GM13977 (cell line): ENCODE measurements around the gene SH3YL1.

Experiments
- DNase-seq: peaks from one replicate; pipeline ENCODE4 v3.0.0; 2012; ENCODE audit warnings: low spot score
- CTCF ChIP-seq: IDR thresholded peaks from 2 replicates; pipeline ENCODE4 v1.5.1; 2012; ENCODE audit warnings: mild to moderate bottlenecking, control low read depth; ENCODE audit not compliant: insufficient read depth; ENCODE audit errors: extremely low read depth, missing control alignments
- in situ Hi-C: fragments of 300-500 bp; cut with MboI; formaldehyde crosslinking; loops from one replicate; pipeline ENCODE4 v1.12.0; 2022; ENCODE audit warnings: low sequenced_read_pairs, low pct_unique_long_range_greater_than_20kb, mixed read lengths, inconsistent platforms; ENCODE audit not compliant: unreplicated experiment

The SH3YL1 gene

GRCh38 chr2:275466-275865 is 11.6 kb upstream of the SH3YL1 start:
- TF ChIP-seq CTCF, result no peak
- in situ Hi-C loops, result no loop called here
- DNase-seq, result peak; percentile 38

- peak; percentile 17 for TF ChIP-seq CTCF
- in situ Hi-C loops, result no loop called here
- no peak for DNase-seq
These were observed 10.7 kb upstream of the SH3YL1 start for GRCh38 chr2:274503-274902.

GRCh38 chr2:273333-273732 is 9.5 kb upstream of the SH3YL1 start:
- DNase-seq, result no peak
- no peak for TF ChIP-seq CTCF
- in situ Hi-C loops, result no loop called here

- TF ChIP-seq CTCF, result no peak
- in situ Hi-C loops, result no loop called here
- DNase-seq, result no peak
These were observed 8.1 kb upstream of the SH3YL1 start for GRCh38 chr2:271917-272316.

GRCh38 chr2:270861-271260 is 7.0 kb upstream of the SH3YL1 start:
- no peak for DNase-seq
- in situ Hi-C loops, result no loop called here
- TF ChIP-seq CTCF, result no peak

GRCh38 chr2:269356-270030 is 5.7 kb upstream of the SH3YL1 start:
- TF ChIP-seq CTCF, result no peak
- in situ Hi-C loops, result no loop called here

More at GRCh38 chr2:269356-270030, 5.7 kb upstream of the SH3YL1 start:
- DNase-seq, result no peak
